Measurements from ENCODE around the gene NEK2. TPM values are rescaled to one million over a fixed set of nuclear protein-coding genes. Genes with fewer than 3 reads are reported as not detected.

The NEK2 gene
- total and polyA plus RNA-seq, 10 donors: 0.38 to 5.5 (median 2.0) TPM

DNA sequence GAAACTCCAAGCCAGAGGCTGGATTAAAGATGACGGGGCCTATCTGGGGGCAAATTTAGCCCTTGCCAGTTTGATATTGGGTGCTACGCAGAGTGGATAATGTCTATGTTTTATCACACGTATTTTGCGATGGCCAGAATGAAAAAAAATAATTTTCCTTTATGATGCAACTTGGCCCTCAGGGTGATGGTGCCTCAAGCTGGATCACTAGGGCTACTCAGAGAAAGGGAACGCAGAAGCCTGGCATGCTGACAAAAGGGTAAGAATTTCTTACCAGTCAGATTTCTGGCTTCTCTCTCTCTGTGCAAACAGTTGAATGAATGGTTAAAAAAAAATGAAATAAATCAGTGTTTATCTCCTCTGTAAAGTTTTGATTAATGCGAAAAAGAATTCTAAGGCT lies 32.6 kb upstream of the NEK2 start:
- peaks cover 0 to 28% (median 0%) of the 10 kb centered on the region in 6 donors for H3K4me1 ChIP-seq
- no peak overlapping the region for H3K27ac ChIP-seq
- 94 to 99% (median 98%) methylated on average over 6 of the region's 6 CpGs for WGBS, 5 donors

DNA sequence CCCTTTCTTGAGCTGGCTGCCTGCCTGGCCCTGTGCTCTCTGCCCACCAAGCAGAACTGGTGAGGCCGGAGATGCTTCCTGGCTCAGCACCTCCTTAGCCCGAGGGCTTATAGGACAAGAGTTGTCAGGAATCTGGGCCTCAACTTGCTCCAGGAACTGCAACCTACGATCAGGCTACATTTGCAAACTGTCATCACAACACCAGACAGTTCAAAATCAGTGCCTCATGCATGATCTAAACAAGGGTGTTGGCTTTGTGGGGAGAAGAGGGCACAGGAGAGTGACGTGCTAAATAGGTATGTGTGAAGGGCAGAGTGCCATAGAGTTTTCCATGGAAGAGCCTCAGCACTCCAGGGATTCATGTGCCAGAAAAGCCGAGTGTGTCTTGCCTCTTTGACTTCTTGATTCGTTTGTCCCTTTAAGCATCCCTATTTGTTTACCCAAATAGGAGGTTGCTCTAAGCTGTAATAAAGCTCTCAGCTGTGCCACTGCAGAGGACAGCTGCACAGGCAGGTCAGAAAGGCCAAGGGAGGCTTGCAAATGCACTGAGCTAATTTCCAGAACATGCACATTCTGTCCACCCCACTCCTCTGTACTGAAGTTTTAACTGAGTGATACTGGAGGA lies 30.2 kb upstream of the NEK2 start:
- intact Hi-C loops (cut with DNase I; ENCODE audit: low total_unique reads): loop anchor here (10.0 kb wide), 1 partner anchor 319 kb away; no protein-coding TSS in a partner anchor
- no peak for DNase-seq
- WGBS, 5 donors: 69 to 85% (median 78%) methylated on average over 4 to 6 of the region's 6 CpGs

More for the DNA sequence above, 32.6 kb upstream of the NEK2 start:
- H3K4me3 ChIP-seq: no peak overlapping the region
- H3K36me3 ChIP-seq: no peaks in the 10 kb centered on the region
- H3K27me3 ChIP-seq (replicated peaks in 1 of 7): no peaks in the 10 kb centered on the region
- no peak for TF ChIP-seq POLR2AphosphoS5 (IDR thresholded peaks at IDR 0.05)
- TF ChIP-seq, protein P1, sequence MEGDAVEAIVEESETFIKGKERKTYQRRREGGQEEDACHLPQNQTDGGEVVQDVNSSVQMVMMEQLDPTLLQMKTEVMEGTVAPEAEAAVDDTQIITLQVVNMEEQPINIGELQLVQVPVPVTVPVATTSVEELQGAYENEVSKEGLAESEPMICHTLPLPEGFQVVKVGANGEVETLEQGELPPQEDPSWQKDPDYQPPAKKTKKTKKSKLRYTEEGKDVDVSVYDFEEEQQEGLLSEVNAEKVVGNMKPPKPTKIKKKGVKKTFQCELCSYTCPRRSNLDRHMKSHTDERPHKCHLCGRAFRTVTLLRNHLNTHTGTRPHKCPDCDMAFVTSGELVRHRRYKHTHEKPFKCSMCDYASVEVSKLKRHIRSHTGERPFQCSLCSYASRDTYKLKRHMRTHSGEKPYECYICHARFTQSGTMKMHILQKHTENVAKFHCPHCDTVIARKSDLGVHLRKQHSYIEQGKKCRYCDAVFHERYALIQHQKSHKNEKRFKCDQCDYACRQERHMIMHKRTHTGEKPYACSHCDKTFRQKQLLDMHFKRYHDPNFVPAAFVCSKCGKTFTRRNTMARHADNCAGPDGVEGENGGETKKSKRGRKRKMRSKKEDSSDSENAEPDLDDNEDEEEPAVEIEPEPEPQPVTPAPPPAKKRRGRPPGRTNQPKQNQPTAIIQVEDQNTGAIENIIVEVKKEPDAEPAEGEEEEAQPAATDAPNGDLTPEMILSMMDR (IDR thresholded peaks at IDR 0.05 in 8 of 11, conservative IDR thresholded peaks at IDR 0.05 in 3 of 11): no peak
- TF ChIP-seq POLR2A (IDR thresholded peaks at IDR 0.05): no peak
- no peaks in the 10 kb centered on the region for H3K9me3 ChIP-seq
- no peak for DNase-seq
- intact Hi-C loops (cut with DNase I; ENCODE audit: low total_unique reads): loop anchor here (10.0 kb wide), 1 partner anchor 317 kb away; no protein-coding TSS in a partner anchor

DNA sequence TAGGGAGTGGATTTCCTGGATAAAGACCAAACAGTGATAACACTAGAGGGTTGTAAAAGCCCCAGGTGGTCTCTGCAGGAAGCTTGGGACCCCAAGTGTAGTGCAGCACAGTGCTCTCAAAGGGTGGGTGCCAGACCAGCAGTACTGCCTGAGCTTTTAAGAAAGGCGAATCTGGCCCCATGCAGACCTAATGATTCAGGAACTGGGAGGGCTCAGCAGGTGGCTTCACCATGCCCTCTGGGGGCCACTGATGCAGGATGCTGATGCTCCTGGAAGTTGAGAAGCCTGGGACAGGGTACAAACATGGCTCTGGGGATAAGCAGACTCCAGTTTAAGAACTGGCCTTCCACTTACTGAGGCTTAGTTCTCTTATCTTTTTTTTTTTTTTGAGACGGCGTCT lies 29.1 kb upstream of the NEK2 start:
- no peak for DNase-seq
- Histone ChIP-seq H3K27me3 (replicated peaks in 1 of 7) (no peaks in the 10 kb centered on the region), H3K27ac (no peak overlapping the region), H3K4me1 (peaks cover 0 to 21% (median 0%) of the 10 kb centered on the region in 6 donors), H3K9me3 (no peaks in the 10 kb centered on the region), H3K4me3 (no peak overlapping the region), H3K36me3 (no peaks in the 10 kb centered on the region)
- WGBS, 5 donors: 92 to 98% (median 95%) methylated on average over 3 of the region's 3 CpGs
- intact Hi-C loops (cut with DNase I; ENCODE audit: low total_unique reads): loop anchor here (10.0 kb wide), 1 partner anchor 320 kb away; no protein-coding TSS in a partner anchor
- TF ChIP-seq POLR2AphosphoS5 (IDR thresholded peaks at IDR 0.05): no peak
- no peak for TF ChIP-seq POLR2A (IDR thresholded peaks at IDR 0.05)
- TF ChIP-seq, protein P1 (IDR thresholded peaks at IDR 0.05 in 8 of 11, conservative IDR thresholded peaks at IDR 0.05 in 3 of 11): no peak

More for the DNA sequence above, 30.2 kb upstream of the NEK2 start:
- Histone ChIP-seq H3K4me1 (peaks cover 0 to 21% (median 0%) of the 10 kb centered on the region in 6 donors), H3K4me3 (no peak overlapping the region), H3K27ac (peak overlapping the region in 2 of 8 donors; percentile 16 to 31), H3K36me3 (no peaks in the 10 kb centered on the region), H3K27me3 (replicated peaks in 1 of 7) (no peaks in the 10 kb centered on the region), H3K9me3 (no peaks in the 10 kb centered on the region)
- TF ChIP-seq, protein P1 (IDR thresholded peaks at IDR 0.05 in 8 of 11, conservative IDR thresholded peaks at IDR 0.05 in 3 of 11): no peak
- no peak for TF ChIP-seq POLR2AphosphoS5 (IDR thresholded peaks at IDR 0.05)
- no peak for TF ChIP-seq POLR2A (IDR thresholded peaks at IDR 0.05)

DNA sequence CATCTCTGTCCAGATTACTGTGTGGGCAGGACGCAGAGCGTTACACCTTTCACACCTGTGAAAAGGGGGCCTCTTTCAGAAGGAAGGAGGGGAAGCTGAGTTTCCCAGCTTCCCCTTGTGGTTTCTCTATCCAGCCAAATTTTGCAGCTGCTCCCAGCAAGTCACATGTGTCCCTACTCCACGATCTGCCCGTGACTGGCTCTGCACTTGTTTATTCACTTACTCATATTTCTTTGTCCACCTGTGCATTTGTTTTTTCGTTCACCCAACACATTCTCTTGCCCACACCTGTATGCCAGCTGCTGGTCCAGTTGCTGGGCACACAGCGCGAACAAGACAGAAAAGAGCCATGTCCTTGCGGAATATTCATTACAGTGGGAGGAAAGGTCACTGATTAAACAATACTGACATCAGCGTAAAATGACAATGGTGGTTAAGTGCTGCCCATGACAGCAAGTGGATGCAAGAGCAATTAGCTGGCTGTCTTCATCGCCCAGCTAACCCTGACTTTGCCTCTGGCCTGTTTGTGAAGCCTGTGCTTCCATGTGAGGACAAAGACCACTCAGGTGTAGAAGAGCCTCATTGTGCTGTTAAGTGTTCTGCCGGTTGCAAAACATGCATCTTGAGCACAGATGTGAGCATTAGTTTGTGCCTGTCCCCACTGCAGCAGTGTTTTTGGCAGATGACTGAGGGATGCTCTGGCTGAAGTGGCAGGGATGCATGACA lies 28.6 kb upstream of the NEK2 start:
- WGBS, 5 donors: 60 to 73% (median 63%) methylated on average over 11 of the region's 11 CpGs
- Histone ChIP-seq H3K36me3 (no peaks in the 10 kb centered on the region), H3K4me1 (peaks cover 0 to 24% (median 2%) of the 10 kb centered on the region in 6 donors), H3K9me3 (no peaks in the 10 kb centered on the region), H3K27me3 (replicated peaks in 1 of 7) (no peaks in the 10 kb centered on the region), H3K4me3 (no peak overlapping the region), H3K27ac (no peak overlapping the region)
- no peak for DNase-seq
- TF ChIP-seq POLR2AphosphoS5 (IDR thresholded peaks at IDR 0.05): peak in 1 of 3 donors; percentile 31
- TF ChIP-seq, protein P1 (IDR thresholded peaks at IDR 0.05 in 8 of 11, conservative IDR thresholded peaks at IDR 0.05 in 3 of 11): no peak
- TF ChIP-seq POLR2A (IDR thresholded peaks at IDR 0.05): no peak
- intact Hi-C loops (cut with DNase I; ENCODE audit: low total_unique reads): loop anchor here (10.0 kb wide), 1 partner anchor 321 kb away; no protein-coding TSS in a partner anchor

Measured in spleen (tissue), 11 donors.